Neuronal stem cell (in vitro differentiated cells): Measurements from ENCODE around the gene WASL.
A peak's percentile ranks its signal among the peaks of the same experiment; 100 is the strongest.

Source experiments
- DNase-seq: peaks from one replicate; pipeline ENCODE4 v3.0.0-alpha.2; 2013; ENCODE audit warnings: low spot score
- H2AFZ ChIP-seq: one replicate; pipeline ENCODE4 v1.6.1; 2013; ENCODE audit warnings: mild to moderate bottlenecking, low read length, inconsistent platforms
- H2AK5ac ChIP-seq: 2 replicates; pipeline ENCODE4 v1.6.1; 2013; ENCODE audit warnings: low read depth, mild to moderate bottlenecking, inconsistent platforms, low read length, moderate library complexity, mixed read lengths
- H2BK120ac ChIP-seq: 2 replicates; pipeline ENCODE4 v1.6.1; 2013; ENCODE audit warnings: low read depth, mild to moderate bottlenecking, inconsistent platforms, low read length, moderate library complexity, mixed read lengths
- H2BK12ac ChIP-seq: one replicate; pipeline ENCODE4 v1.6.1; 2013; ENCODE audit warnings: low read length, inconsistent platforms
- H2BK15ac ChIP-seq: 2 replicates; pipeline ENCODE4 v1.6.1; 2013; ENCODE audit warnings: mild to moderate bottlenecking, low read length, inconsistent platforms, mixed read lengths
- H2BK5ac ChIP-seq: one replicate; pipeline ENCODE4 v1.6.1; 2013; ENCODE audit warnings: inconsistent platforms, mild to moderate bottlenecking, low read length, moderate library complexity
- H3K14ac ChIP-seq: one replicate; pipeline ENCODE4 v1.6.1; 2013; ENCODE audit warnings: low read length, inconsistent platforms
- H3K18ac ChIP-seq: 2 replicates; pipeline ENCODE4 v1.6.1; 2013; ENCODE audit warnings: low read length, inconsistent platforms
- H3K23ac ChIP-seq: 2 replicates; pipeline ENCODE4 v1.6.1; 2013; ENCODE audit warnings: low read depth, mild to moderate bottlenecking, mixed read lengths, low read length, inconsistent platforms; ENCODE audit not compliant: poor library complexity
- H3K27ac ChIP-seq: replicated peaks from 3 replicates; pipeline ENCODE4 v1.5.1; 2013; ENCODE audit warnings: low read length, inconsistent platforms
- H3K27me3 ChIP-seq, 3 experiments: 2 replicates each; pipeline ENCODE4 v1.6.1; 2013; ENCODE audit warnings: low read length in 3 of 3, mild to moderate bottlenecking in 2 of 3, inconsistent platforms in 1 of 3, low read depth in 1 of 3, mixed read lengths in 1 of 3, moderate library complexity in 1 of 3; ENCODE audit not compliant: control insufficient read depth in 3 of 3, insufficient read depth in 3 of 3
- H3K36me3 ChIP-seq, 2 donors: replicated peaks in 1 of 2; 2 replicates each; pipeline ENCODE4 v1.6.1; 2013; ENCODE audit warnings: low read length in 2 of 2; ENCODE audit not compliant: control insufficient read depth in 2 of 2, insufficient read depth in 2 of 2
- H3K4ac ChIP-seq: 2 replicates; pipeline ENCODE4 v1.6.1; 2013; ENCODE audit warnings: inconsistent platforms, mild to moderate bottlenecking, low read length, moderate library complexity
- H3K4me1 ChIP-seq, 2 donors: 1 replicate in 1 of 2; 2 replicates in 1 of 2; pipeline ENCODE4 v1.6.1; 2013; ENCODE audit warnings: low read length in 2 of 2, low read depth in 1 of 2; ENCODE audit not compliant: control insufficient read depth in 2 of 2, insufficient read depth in 1 of 2
- H3K4me2 ChIP-seq: one replicate; pipeline ENCODE4 v1.6.1; 2013; ENCODE audit warnings: mild to moderate bottlenecking, low read length, inconsistent platforms; ENCODE audit not compliant: insufficient read depth, poor library complexity, severe bottlenecking
- H3K4me3 ChIP-seq, 2 donors: 2 replicates each; pipeline ENCODE4 v1.5.1; 2013; ENCODE audit warnings: low read length in 2 of 2, mild to moderate bottlenecking in 2 of 2, inconsistent platforms in 1 of 2, moderate library complexity in 1 of 2
- H3K79me1 ChIP-seq: one replicate; pipeline ENCODE4 v1.6.1; 2013; ENCODE audit warnings: low read depth, mild to moderate bottlenecking, inconsistent platforms, low read length, moderate library complexity
- H3K9ac ChIP-seq: one replicate; pipeline ENCODE4 v1.6.1; 2013; ENCODE audit warnings: mild to moderate bottlenecking, low read depth, low read length, inconsistent platforms; ENCODE audit not compliant: poor library complexity
- H3K9me3 ChIP-seq, 2 donors: replicated peaks in 1 of 2; 2 replicates each; pipeline versions ENCODE3 to v1.6.1; 2013; ENCODE audit warnings: low read length in 2 of 2, mild to moderate bottlenecking in 2 of 2, inconsistent platforms in 1 of 2, low read depth in 1 of 2, mixed read lengths in 1 of 2, moderate library complexity in 1 of 2; ENCODE audit not compliant: control insufficient read depth in 2 of 2, insufficient read depth in 1 of 2
- H4K8ac ChIP-seq: one replicate; pipeline ENCODE4 v1.6.1; 2013; ENCODE audit warnings: low read depth, mild to moderate bottlenecking, inconsistent platforms, low read length, moderate library complexity
- H4K91ac ChIP-seq: one replicate; pipeline ENCODE4 v1.6.1; 2013; ENCODE audit warnings: low read length, low read depth, mild to moderate bottlenecking, inconsistent platforms; ENCODE audit not compliant: poor library complexity
- WGBS, 2 donors: extraction: QIAGEN DNeasy Blood & Tissue Kit; methylation state at CpG; one replicate each; pipeline ENCODE4 v1.1.7; 2013; ENCODE audit warnings: missing lambda C conversion rate in 2 of 2, mixed read lengths in 1 of 2; ENCODE audit not compliant: insufficient read length in 2 of 2, insufficient replicate concordance in 1 of 2; ENCODE audit errors: extremely low coverage in 2 of 2; 5-methylcytosine and 5-hydroxymethylcytosine counted together

WASL gene

GRCh38 chr7:123770378-123770777, 21.6 kb upstream of the WASL start:
- Histone ChIP-seq H3K4me3 (no peak overlapping the region), H3K4me2 (no peak overlapping the region), H3K4me1 (no peaks in the 10 kb centered on the region), H3K79me1 (no peaks in the 10 kb centered on the region), H3K9ac (no peak overlapping the region), H2BK5ac (no peak overlapping the region), H4K91ac (no peak overlapping the region), H3K9me3 (no peaks in the 10 kb centered on the region), H2AK5ac (no peak overlapping the region), H3K27me3 (no peaks in the 10 kb centered on the region), H3K18ac (no peak overlapping the region), H2BK12ac (no peak overlapping the region), H3K23ac (no peak overlapping the region), H3K4ac (no peak overlapping the region), H4K8ac (no peak overlapping the region), H2BK120ac (no peak overlapping the region), H2AFZ (no peak overlapping the region), H3K14ac (no peak overlapping the region), H3K27ac (no peak overlapping the region), H3K36me3 (no peaks in the 10 kb centered on the region), H2BK15ac (no peak overlapping the region)
- no CpG with 5 or more reads among the region's 8 CpGs for WGBS, 2 donors
- no peak for DNase-seq

DNA sequence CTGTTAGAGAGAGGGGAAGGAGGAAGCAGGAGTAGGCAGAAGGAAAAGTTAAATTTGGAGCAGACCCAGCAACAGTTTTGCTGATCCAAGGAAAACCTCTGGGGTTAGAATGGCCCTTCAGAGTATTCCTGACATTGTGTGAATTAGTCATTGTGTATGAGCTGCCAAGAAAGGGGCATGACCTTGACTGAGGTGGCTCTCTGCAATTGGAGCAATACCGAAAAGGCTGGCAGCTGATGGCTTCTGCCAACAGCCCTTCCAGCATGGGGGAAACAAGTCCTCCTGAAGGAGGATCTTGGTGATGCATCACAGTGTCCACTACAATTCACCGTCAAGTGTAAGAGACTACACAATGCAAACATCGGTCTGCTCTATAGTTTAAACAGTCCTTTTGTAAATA, 20.6 kb upstream of the WASL start:
- H2BK12ac ChIP-seq = no peak overlapping the region
- no peak overlapping the region for H3K27ac ChIP-seq
- no peaks in the 10 kb centered on the region for H3K4me1 ChIP-seq
- no peak overlapping the region for H4K8ac ChIP-seq
- no peak overlapping the region for H2AK5ac ChIP-seq
- no peak overlapping the region for H3K4ac ChIP-seq
- no peak overlapping the region for H2BK15ac ChIP-seq
- no peak overlapping the region for H2AFZ ChIP-seq
- H3K27me3 ChIP-seq = no peaks in the 10 kb centered on the region
- H3K4me3 ChIP-seq = no peak overlapping the region
- WGBS, 2 donors = no CpG with 5 or more reads among the region's 3 CpGs
- H3K14ac ChIP-seq = no peak overlapping the region
- no peaks in the 10 kb centered on the region for H3K79me1 ChIP-seq
- no peaks in the 10 kb centered on the region for H3K36me3 ChIP-seq
- no peak overlapping the region for H3K18ac ChIP-seq
- H3K4me2 ChIP-seq = no peak overlapping the region
- no peaks in the 10 kb centered on the region for H3K9me3 ChIP-seq
- no peak for DNase-seq
- no peak overlapping the region for H3K23ac ChIP-seq
- no peak overlapping the region for H2BK120ac ChIP-seq
- no peak overlapping the region for H3K9ac ChIP-seq
- no peak overlapping the region for H2BK5ac ChIP-seq
- no peak overlapping the region for H4K91ac ChIP-seq

DNA sequence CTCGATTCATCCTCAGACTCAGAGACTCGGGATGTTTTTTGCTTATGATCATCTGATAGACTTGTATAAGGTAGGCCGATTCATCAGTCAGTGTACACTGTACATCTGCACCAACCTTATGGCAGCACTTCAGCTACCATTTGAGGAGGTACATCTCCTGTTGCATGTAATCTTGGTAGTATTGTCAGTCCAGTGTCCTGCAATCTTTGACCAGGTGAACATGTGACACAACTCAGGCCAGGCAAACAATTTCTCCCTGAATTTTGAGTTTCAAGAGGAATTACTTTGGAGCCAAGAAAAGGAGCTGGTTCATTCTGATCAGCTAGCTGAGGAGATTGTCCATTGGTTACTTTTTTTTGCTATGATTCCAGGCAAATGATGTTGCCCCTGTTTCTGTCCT, 19.7 kb upstream of the WASL start:
- Histone ChIP-seq H3K18ac (no peak overlapping the region), H2AFZ (no peak overlapping the region), H2BK12ac (no peak overlapping the region), H4K91ac (no peak overlapping the region), H2BK5ac (no peak overlapping the region), H2BK15ac (no peak overlapping the region), H3K79me1 (no peaks in the 10 kb centered on the region), H3K9me3 (no peaks in the 10 kb centered on the region), H2BK120ac (no peak overlapping the region), H3K23ac (no peak overlapping the region), H3K14ac (no peak overlapping the region), H3K4me3 (no peak overlapping the region), H3K4ac (no peak overlapping the region), H3K27ac (no peak overlapping the region), H3K27me3 (no peaks in the 10 kb centered on the region), H3K4me1 (no peaks in the 10 kb centered on the region), H2AK5ac (no peak overlapping the region), H3K4me2 (no peak overlapping the region), H3K9ac (peak overlapping the region; percentile 15), H3K36me3 (no peaks in the 10 kb centered on the region), H4K8ac (no peak overlapping the region)
- WGBS, 2 donors = no CpG with 5 or more reads among the region's 3 CpGs
- DNase-seq = no peak

- no peak overlapping the region for H3K23ac ChIP-seq
- H3K79me1 ChIP-seq = no peaks in the 10 kb centered on the region
- no peak overlapping the region for H3K4me3 ChIP-seq
- no peak overlapping the region for H3K4ac ChIP-seq
- no peak overlapping the region for H3K14ac ChIP-seq
- H2AK5ac ChIP-seq = no peak overlapping the region
- no peaks in the 10 kb centered on the region for H3K36me3 ChIP-seq
- H2BK5ac ChIP-seq = no peak overlapping the region
- H4K8ac ChIP-seq = no peak overlapping the region
- H3K4me2 ChIP-seq = no peak overlapping the region
- H3K9me3 ChIP-seq = no peaks in the 10 kb centered on the region
- H2BK15ac ChIP-seq = no peak overlapping the region
- H3K27me3 ChIP-seq = no peaks in the 10 kb centered on the region
- H2BK12ac ChIP-seq = no peak overlapping the region
- no peak overlapping the region for H3K27ac ChIP-seq
- no peak overlapping the region for H4K91ac ChIP-seq
- H2AFZ ChIP-seq = no peak overlapping the region
- no peak overlapping the region for H3K18ac ChIP-seq
- H3K9ac ChIP-seq = no peak overlapping the region
- DNase-seq = no peak
- no peak overlapping the region for H2BK120ac ChIP-seq
- H3K4me1 ChIP-seq = no peaks in the 10 kb centered on the region
- no CpG with 5 or more reads among the region's 43 CpGs for WGBS, 2 donors
Observed at GRCh38 chr7:123763191-123763661, 14.4 kb upstream of the WASL start.
